ENCODE data around the gene LNX1.

GRCh38 chr4:53571936-53572599 is 19.2 kb downstream of the LNX1 start:
- TF ChIP-seq CTCF (conservative IDR thresholded peaks at IDR 0.05) (no peak), ZFX (IDR thresholded peaks at IDR 0.05) (no peak)

Data from C4-2B (cell line).